K562 (cell line): Measurements from ENCODE around the gene CENPC.

Experiments used
- JUNB ChIP-seq: fragments of 450-650 bp; formaldehyde crosslinking; conservative IDR thresholded peaks from 2 replicates; pipeline ENCODE4 v1.4.0; 2020; ENCODE audit warnings: mild to moderate bottlenecking
- PHB ChIP-seq: fragments of 250-450 bp; sonication (Bioruptor Pico); IDR thresholded peaks from 2 replicates; pipeline ENCODE4 v1.5.0; 2021
- POLR2A ChIP-seq: fragments of 450-650 bp; conservative IDR thresholded peaks from 2 replicates; pipeline ENCODE4 v1.6.1; 2016
- RAD21 ChIP-seq, 2 experiments: fragments of 250-450 bp in 1 of 2; fragments of 450-650 bp in 1 of 2; sonication (Bioruptor Pico) in 1 of 2; formaldehyde crosslinking in 1 of 2; IDR thresholded peaks in 1 of 2; conservative IDR thresholded peaks in 1 of 2; 2 replicates each; pipeline versions ENCODE4 v1.4.0 to v1.8.0; 2020 to 2022; ENCODE audit warnings: mild to moderate bottlenecking in 2 of 2, moderate library complexity in 1 of 2
- SIX5 ChIP-seq, 2 experiments: IDR thresholded peaks; 2 replicates each; pipeline ENCODE4 v1.6.1; 2011; ENCODE audit warnings: low read length in 2 of 2, borderline replicate concordance in 1 of 2, low read depth in 1 of 2, mild to moderate bottlenecking in 1 of 2, moderate library complexity in 1 of 2; ENCODE audit not compliant: insufficient read depth in 1 of 2
- TF ChIP-seq, protein P1 (sequence below), 2 experiments: fragments of 450-650 bp in 1 of 2; IDR thresholded peaks; 2 replicates each; pipeline ENCODE4 v1.6.1; 2011 to 2017; ENCODE audit warnings: low read depth in 2 of 2, antibody characterized with exemption in 1 of 2, borderline replicate concordance in 1 of 2, low read length in 1 of 2, mild to moderate bottlenecking in 1 of 2, mixed read lengths in 1 of 2; ENCODE audit not compliant: control insufficient read depth in 1 of 2
- TF ChIP-seq, protein P2 (sequence below), 3 experiments: IDR thresholded peaks in 2 of 3; conservative IDR thresholded peaks in 1 of 3; 2 replicates each; pipeline ENCODE4 v1.5.1; 2011 to 2012; ENCODE audit warnings: low read length in 3 of 3, mild to moderate bottlenecking in 3 of 3, control low read depth in 2 of 3, improper control_type of control experiment in 1 of 3, inconsistent platforms in 1 of 3, low read depth in 1 of 3, mixed read lengths in 1 of 3, moderate library complexity in 1 of 3; ENCODE audit not compliant: insufficient read depth in 2 of 3

DNA sequence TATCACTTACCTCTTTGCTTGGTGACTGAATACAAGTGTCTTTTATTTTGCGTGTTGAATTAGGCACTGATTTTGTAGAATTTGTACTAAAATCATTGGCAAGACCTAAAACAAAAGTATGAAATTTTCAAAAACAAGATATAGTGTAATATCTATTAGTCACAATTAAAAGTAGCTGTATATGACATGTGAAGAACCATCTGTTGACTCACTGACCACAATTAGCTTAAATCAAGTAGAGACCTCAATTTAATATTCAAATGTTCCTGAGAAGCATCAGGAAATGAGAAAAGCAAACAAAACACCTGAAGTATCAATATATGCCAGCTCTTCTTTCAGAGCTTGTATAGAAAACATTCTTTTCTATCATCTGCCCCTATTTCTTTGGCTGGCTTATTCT, 5.5 kb downstream of the CENPC start:
- TF ChIP-seq SIX5 (IDR thresholded peaks at IDR 0.05; ENCODE audit: borderline replicate concordance in 1 of 2, insufficient read depth in 1 of 2, low read depth in 1 of 2, low read length in 2 of 2) (no peak), PHB (CRISPR knock-in tag) (no peak), POLR2A (no peak), JUNB (no peak), RAD21 (CRISPR knock-in tag; conservative IDR thresholded peaks at IDR 0.05 in 1 of 2, IDR thresholded peaks at IDR 0.05 in 1 of 2) (no peak)
- TF ChIP-seq, protein P1, sequence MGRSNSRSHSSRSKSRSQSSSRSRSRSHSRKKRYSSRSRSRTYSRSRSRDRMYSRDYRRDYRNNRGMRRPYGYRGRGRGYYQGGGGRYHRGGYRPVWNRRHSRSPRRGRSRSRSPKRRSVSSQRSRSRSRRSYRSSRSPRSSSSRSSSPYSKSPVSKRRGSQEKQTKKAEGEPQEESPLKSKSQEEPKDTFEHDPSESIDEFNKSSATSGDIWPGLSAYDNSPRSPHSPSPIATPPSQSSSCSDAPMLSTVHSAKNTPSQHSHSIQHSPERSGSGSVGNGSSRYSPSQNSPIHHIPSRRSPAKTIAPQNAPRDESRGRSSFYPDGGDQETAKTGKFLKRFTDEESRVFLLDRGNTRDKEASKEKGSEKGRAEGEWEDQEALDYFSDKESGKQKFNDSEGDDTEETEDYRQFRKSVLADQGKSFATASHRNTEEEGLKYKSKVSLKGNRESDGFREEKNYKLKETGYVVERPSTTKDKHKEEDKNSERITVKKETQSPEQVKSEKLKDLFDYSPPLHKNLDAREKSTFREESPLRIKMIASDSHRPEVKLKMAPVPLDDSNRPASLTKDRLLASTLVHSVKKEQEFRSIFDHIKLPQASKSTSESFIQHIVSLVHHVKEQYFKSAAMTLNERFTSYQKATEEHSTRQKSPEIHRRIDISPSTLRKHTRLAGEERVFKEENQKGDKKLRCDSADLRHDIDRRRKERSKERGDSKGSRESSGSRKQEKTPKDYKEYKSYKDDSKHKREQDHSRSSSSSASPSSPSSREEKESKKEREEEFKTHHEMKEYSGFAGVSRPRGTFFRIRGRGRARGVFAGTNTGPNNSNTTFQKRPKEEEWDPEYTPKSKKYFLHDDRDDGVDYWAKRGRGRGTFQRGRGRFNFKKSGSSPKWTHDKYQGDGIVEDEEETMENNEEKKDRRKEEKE (IDR thresholded peaks at IDR 0.05; ENCODE audit: borderline replicate concordance in 1 of 2, control insufficient read depth in 1 of 2, low read depth in 2 of 2, low read length in 1 of 2), result no peak
- TF ChIP-seq, protein P2, sequence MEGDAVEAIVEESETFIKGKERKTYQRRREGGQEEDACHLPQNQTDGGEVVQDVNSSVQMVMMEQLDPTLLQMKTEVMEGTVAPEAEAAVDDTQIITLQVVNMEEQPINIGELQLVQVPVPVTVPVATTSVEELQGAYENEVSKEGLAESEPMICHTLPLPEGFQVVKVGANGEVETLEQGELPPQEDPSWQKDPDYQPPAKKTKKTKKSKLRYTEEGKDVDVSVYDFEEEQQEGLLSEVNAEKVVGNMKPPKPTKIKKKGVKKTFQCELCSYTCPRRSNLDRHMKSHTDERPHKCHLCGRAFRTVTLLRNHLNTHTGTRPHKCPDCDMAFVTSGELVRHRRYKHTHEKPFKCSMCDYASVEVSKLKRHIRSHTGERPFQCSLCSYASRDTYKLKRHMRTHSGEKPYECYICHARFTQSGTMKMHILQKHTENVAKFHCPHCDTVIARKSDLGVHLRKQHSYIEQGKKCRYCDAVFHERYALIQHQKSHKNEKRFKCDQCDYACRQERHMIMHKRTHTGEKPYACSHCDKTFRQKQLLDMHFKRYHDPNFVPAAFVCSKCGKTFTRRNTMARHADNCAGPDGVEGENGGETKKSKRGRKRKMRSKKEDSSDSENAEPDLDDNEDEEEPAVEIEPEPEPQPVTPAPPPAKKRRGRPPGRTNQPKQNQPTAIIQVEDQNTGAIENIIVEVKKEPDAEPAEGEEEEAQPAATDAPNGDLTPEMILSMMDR (IDR thresholded peaks at IDR 0.05 in 2 of 3, conservative IDR thresholded peaks at IDR 0.05 in 1 of 3; ENCODE audit: insufficient read depth in 2 of 3, low read depth in 1 of 3, low read length in 3 of 3), result no peak
